Glutamatergic neuron (in vitro differentiated cells): ENCODE results near the gene CCL4L2. TPM values are rescaled to one million over a fixed set of nuclear protein-coding genes. Genes with fewer than 3 reads are reported as not detected.
"Not testable (repeated sequence)": the region's sequence is repeated elsewhere in the genome, so short reads cannot be mapped to it uniquely, and the experiment has no call there.

Experiments used
- DNase-seq: peaks from one replicate; pipeline ENCODE4 v3.0.0; 2022
- H3K27ac Mint-ChIP-seq: one replicate; pipeline ENCODE4 v1.8.0; 2020; ENCODE audit warnings: mild to moderate bottlenecking, mixed read lengths, inconsistent platforms; ENCODE audit not compliant: unreplicated experiment
- H3K27me3 Mint-ChIP-seq: one replicate; pipeline ENCODE4 v1.8.0; 2020; ENCODE audit warnings: mild to moderate bottlenecking, moderate library complexity, mixed read lengths, inconsistent platforms; ENCODE audit not compliant: unreplicated experiment
- H3K36me3 Mint-ChIP-seq: one replicate; pipeline ENCODE4 v1.8.0; 2020; ENCODE audit warnings: mild to moderate bottlenecking, mixed read lengths, inconsistent platforms; ENCODE audit not compliant: unreplicated experiment
- H3K4me1 Mint-ChIP-seq: one replicate; pipeline ENCODE4 v1.8.0; 2020; ENCODE audit warnings: mild to moderate bottlenecking, low read depth, mixed read lengths, inconsistent platforms; ENCODE audit not compliant: unreplicated experiment
- H3K4me3 Mint-ChIP-seq: one replicate; pipeline ENCODE4 v1.8.0; 2020; ENCODE audit warnings: mild to moderate bottlenecking, mixed read lengths, inconsistent platforms; ENCODE audit not compliant: unreplicated experiment
- H3K9me3 Mint-ChIP-seq: one replicate; pipeline ENCODE4 v1.8.0; 2020; ENCODE audit warnings: mild to moderate bottlenecking, moderate library complexity, mixed read lengths, inconsistent platforms; ENCODE audit not compliant: unreplicated experiment
- CTCF ChIP-seq: fragments of 200-600 bp; sonication (generic); IDR thresholded peaks from one replicate; pipeline ENCODE4 v1.5.0; 2021; ENCODE audit not compliant: partially characterized antibody, unreplicated experiment
- total RNA-seq: library from RNA; stranded (reverse); fragmentation: NEBNext Ultra II Directional; extraction: Animal tissue kit (Norgen Biotek cat#: 25700); gene quantifications from one replicate; pipeline ENCODE4 v1.2.1, GENCODE V29; 2021; ENCODE audit not compliant: unreplicated experiment

CCL4L2 gene
- total RNA-seq, 1 donor from 2014 or later = not detected

- TF ChIP-seq CTCF = no peak
- DNase-seq = no peak
- Mint-ChIP-seq H3K4me1 (no peaks in the 10 kb centered on the region), H3K36me3 (peaks cover 3% of the 10 kb centered on the region), H3K4me3 (no peak overlapping the region), H3K27me3 (no peaks in the 10 kb centered on the region), H3K27ac (no peak overlapping the region), H3K9me3 (peaks cover 2% of the 10 kb centered on the region)
Measured at GRCh38 chr17:36212966-36213365, 2.1 kb downstream of the CCL4L2 start.

DNA sequence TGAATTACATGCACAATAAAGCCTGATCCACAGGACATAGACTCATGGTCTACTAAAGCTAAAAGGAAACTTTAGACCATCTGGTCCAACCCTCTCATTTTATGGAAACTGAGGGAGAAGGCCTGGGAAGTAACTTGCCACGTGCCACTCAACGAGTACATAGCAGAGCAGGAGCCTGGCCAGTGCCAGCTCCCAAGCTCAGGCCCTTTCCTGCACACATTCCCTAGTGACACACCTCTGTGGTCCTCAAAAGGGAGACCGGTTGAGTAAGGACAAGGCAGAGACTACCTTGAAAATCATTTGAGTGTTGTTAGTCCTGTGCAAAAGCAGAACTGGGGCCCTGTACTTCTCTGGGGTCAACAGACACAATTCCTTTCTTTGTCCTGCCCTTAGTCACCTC, 2.8 kb downstream of the CCL4L2 start:
- H3K27me3 Mint-ChIP-seq = no peaks in the 10 kb centered on the region
- peaks cover 9% of the 10 kb centered on the region for H3K36me3 Mint-ChIP-seq
- H3K4me3 Mint-ChIP-seq = no peak overlapping the region
- peaks cover 5% of the 10 kb centered on the region for H3K9me3 Mint-ChIP-seq
- DNase-seq = no peak
- no peak overlapping the region for H3K27ac Mint-ChIP-seq
- H3K4me1 Mint-ChIP-seq = no peaks in the 10 kb centered on the region
- TF ChIP-seq CTCF = no peak

DNA sequence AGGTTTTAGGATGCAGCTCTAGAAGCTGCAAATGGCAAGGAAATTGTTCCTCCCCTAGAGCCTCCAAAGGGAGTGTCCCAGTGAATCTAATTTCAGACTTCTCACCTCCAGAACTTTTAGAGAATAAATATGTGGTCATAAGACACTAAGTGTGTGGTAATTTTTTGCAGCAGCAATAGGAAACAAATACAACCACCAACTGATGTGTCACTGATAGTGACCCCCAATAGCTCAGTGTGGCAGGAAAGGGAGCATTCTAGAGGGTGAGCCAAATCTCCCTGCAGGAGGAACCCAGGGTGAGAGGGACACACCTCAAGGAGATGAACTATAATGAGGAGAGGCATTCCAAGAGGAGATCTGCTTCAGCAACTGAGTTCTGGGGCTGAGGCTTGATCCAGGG, 4.1 kb downstream of the CCL4L2 start:
- no peaks in the 10 kb centered on the region for H3K4me1 Mint-ChIP-seq
- H3K27me3 Mint-ChIP-seq = no peaks in the 10 kb centered on the region
- peaks cover 12% of the 10 kb centered on the region for H3K9me3 Mint-ChIP-seq
- DNase-seq = no peak
- TF ChIP-seq CTCF = no peak
- H3K36me3 Mint-ChIP-seq = peaks cover 15% of the 10 kb centered on the region
- H3K27ac Mint-ChIP-seq = no peak overlapping the region
- no peak overlapping the region for H3K4me3 Mint-ChIP-seq

DNA sequence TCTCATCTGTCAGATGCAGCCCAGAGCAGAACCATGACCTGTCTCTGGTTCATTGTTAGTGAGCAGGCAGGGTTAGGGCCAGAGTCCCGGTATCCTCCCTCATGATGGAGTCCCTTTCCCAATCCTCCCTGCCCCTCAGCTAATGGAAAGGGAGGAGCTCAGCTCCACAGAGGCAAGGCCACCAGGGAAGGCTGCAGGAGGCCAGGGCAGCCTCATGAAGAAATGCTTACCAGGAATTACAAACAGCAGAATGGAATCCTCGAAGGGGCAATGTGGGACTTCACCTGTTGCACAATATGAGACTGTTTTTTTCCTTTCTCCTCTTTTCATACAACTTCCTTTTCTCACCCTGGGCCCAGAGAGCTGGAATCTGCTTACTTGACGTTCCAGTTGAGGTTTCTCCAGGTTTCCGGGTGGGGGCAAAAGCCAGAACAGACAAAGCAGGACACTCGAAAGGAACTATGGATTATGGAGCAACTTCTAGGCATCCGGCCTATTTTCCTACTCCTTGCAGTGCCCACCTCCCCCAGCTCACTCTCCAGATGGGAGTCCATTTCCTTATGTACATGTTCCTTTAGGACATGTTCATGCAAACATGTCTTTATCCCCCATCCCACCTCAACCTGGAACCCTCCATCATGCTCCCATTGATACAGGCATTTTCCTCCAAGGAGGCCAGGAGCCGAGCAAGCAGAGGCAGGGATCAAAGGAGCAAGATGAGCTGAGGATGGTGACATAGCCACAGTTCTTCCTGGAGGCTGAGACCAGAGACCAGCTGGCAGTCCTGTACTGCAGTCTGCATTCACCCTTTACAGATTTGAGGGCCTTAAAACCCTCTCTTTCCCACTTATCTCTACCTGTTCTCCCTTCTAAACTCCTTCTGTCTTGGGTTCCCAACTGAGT, 4.8 kb downstream of the CCL4L2 start:
- H3K4me1 Mint-ChIP-seq, H3K27ac Mint-ChIP-seq, DNase-seq, H3K27me3 Mint-ChIP-seq, H3K4me3 Mint-ChIP-seq: not testable (repeated sequence)
- H3K9me3 Mint-ChIP-seq = peaks cover 12% of the 10 kb centered on the region
- H3K36me3 Mint-ChIP-seq = peaks cover 15% of the 10 kb centered on the region

- not testable (repeated sequence) for H3K4me1 Mint-ChIP-seq, H3K27me3 Mint-ChIP-seq, H3K4me3 Mint-ChIP-seq, DNase-seq, H3K27ac Mint-ChIP-seq
- H3K9me3 Mint-ChIP-seq = peaks cover 12% of the 10 kb centered on the region
- peaks cover 15% of the 10 kb centered on the region for H3K36me3 Mint-ChIP-seq
Measured at GRCh38 chr17:36219556-36219955, 8.7 kb downstream of the CCL4L2 start.

GRCh38 chr17:36220737-36221580, 10.1 kb downstream of the CCL4L2 start:
- H3K36me3 Mint-ChIP-seq = peaks cover 15% of the 10 kb centered on the region
- not testable (repeated sequence) for H3K4me1 Mint-ChIP-seq, H3K27ac Mint-ChIP-seq, H3K27me3 Mint-ChIP-seq, H3K4me3 Mint-ChIP-seq, DNase-seq
- H3K9me3 Mint-ChIP-seq = peaks cover 12% of the 10 kb centered on the region

DNA sequence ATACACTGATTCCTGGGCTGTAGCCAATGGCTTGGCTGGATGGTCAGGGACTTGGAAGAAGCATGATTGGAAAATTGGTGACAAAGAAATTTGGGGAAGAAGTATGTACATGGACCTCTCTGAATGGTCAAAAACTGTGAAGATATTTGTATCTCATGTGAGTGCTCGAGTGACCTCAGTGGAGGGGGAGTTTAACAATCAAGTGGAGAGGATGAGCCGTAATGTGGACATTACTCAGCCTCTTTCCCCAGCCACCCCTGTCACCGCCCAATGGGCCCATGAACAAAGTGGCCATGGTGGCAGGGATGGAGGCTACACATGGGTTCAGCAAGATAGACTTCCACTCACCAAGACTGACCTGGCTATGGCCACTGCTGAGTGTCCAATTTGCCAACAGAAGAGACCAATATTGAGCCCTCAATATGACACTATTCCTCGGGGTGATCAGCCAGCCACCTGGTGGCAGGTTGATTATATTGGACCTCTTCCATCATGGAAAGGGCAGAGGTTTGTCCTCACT, 10.8 kb downstream of the CCL4L2 start:
- DNase-seq, H3K4me1 Mint-ChIP-seq, H3K27ac Mint-ChIP-seq, H3K27me3 Mint-ChIP-seq, H3K4me3 Mint-ChIP-seq: not testable (repeated sequence)
- Mint-ChIP-seq H3K36me3 (peaks cover 15% of the 10 kb centered on the region), H3K9me3 (peaks cover 12% of the 10 kb centered on the region)

DNA sequence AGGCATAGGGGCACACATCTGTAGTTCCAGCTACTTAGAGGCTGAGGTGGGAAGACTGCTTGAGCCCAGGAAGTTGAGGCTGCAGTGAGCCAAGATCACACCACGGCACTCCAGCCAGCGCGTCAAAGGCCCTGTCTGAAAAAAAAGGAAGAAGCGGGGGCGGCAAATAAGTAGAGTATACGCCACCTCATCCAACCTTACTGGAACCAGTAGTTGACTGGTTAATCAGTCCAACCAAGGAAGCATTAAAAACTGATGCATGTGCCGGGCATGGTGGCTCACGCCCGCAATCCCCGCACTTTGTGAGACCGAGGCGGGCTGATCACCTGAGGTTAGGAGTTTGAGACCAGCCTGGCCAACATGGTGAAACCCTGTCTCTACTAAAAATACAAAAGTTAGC, 12.1 kb downstream of the CCL4L2 start:
- not testable (repeated sequence) for DNase-seq, H3K27ac Mint-ChIP-seq, H3K4me3 Mint-ChIP-seq, H3K4me1 Mint-ChIP-seq, H3K27me3 Mint-ChIP-seq
- H3K9me3 Mint-ChIP-seq = peaks cover 10% of the 10 kb centered on the region
- peaks cover 12% of the 10 kb centered on the region for H3K36me3 Mint-ChIP-seq

DNA sequence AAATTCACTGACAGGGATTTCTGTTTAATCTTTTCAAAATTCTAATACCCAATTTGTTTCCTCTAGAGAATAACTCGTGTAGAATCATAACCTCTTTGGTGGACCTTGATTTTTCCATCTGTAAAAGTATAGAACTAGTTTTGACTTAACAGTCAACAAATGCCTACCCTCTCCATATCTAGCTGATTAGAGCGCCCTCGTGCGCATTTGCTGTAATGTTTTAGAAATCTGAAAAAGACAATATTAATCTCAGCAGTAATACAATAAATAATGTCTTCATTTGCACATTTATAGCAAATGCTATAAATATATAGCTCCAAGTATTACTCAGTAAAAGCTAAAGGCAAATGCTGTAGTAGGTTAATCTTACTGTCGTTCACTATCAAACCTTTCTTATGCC, 18.8 kb downstream of the CCL4L2 start:
- H3K27me3 Mint-ChIP-seq, H3K4me3 Mint-ChIP-seq, H3K4me1 Mint-ChIP-seq, H3K9me3 Mint-ChIP-seq, H3K36me3 Mint-ChIP-seq, H3K27ac Mint-ChIP-seq: not testable (repeated sequence)
- peak; percentile 50 for DNase-seq
